SK-N-SH (cell line): ENCODE results near the gene TBC1D5.

ENCODE experiments used
- CTCF ChIP-seq: fragments of 200-600 bp; sonication (generic); IDR thresholded peaks from 2 replicates; pipeline ENCODE4 v1.6.1; 2017; ENCODE audit warnings: antibody characterized with exemption, mild to moderate bottlenecking, moderate library complexity
- JUND ChIP-seq: IDR thresholded peaks from 2 replicates; pipeline ENCODE4 v1.4.0; 2012
- MXI1 ChIP-seq: IDR thresholded peaks from 2 replicates; pipeline ENCODE4 v1.6.1; 2012; ENCODE audit warnings: mild to moderate bottlenecking, low read depth, low read length, improper control_type of control experiment
- NFIC ChIP-seq: IDR thresholded peaks from 2 replicates; pipeline ENCODE4 v1.4.0; 2012; ENCODE audit warnings: borderline replicate concordance
- RAD21 ChIP-seq: IDR thresholded peaks from 2 replicates; pipeline ENCODE4 v1.6.1; 2012; ENCODE audit warnings: mild to moderate bottlenecking, low read length
- RCOR1 ChIP-seq: fragments of 150-350 bp; IDR thresholded peaks from 2 replicates; pipeline ENCODE4 v1.6.1; 2017; ENCODE audit warnings: antibody characterized with exemption, low read length
- TAF1 ChIP-seq: IDR thresholded peaks from 2 replicates; pipeline ENCODE4 v1.6.1; 2012; ENCODE audit warnings: low read depth, mild to moderate bottlenecking, low read length, moderate library complexity, borderline replicate concordance
- TCF12 ChIP-seq: IDR thresholded peaks from 2 replicates; pipeline ENCODE4 v1.4.0; 2012
- USF2 ChIP-seq: fragments of 150-350 bp; IDR thresholded peaks from 2 replicates; pipeline ENCODE4 v1.6.1; 2017; ENCODE audit warnings: antibody characterized with exemption, low read length, low read depth, borderline replicate concordance

- TF ChIP-seq CTCF = no peak
- TF ChIP-seq RCOR1 = no peak
- TF ChIP-seq MXI1 = no peak
- no peak for TF ChIP-seq RAD21
- TF ChIP-seq TAF1 = no peak
- no peak for TF ChIP-seq NFIC
- no peak for TF ChIP-seq TCF12
- no peak for TF ChIP-seq USF2
- TF ChIP-seq JUND = no peak
Observed at GRCh38 chr3:17118771-17119170, 623.7 kb downstream of the TBC1D5 start.
